Mesodermal cell (in vitro differentiated cells): ENCODE measurements around the gene PHACTR1.

Experiments
- H3K27ac ChIP-seq: 2 replicates; pipeline ENCODE4 v1.7.0; 2013; ENCODE audit warnings: mild to moderate bottlenecking, low read depth, low read length, moderate library complexity; ENCODE audit not compliant: severe bottlenecking
- H3K36me3 ChIP-seq: 2 replicates; pipeline ENCODE4 v1.7.1; 2013; ENCODE audit warnings: mild to moderate bottlenecking, low read length, moderate library complexity; ENCODE audit not compliant: control insufficient read depth, insufficient read depth
- H3K4me1 ChIP-seq: one replicate; pipeline ENCODE4 v1.7.1; 2013; ENCODE audit warnings: mild to moderate bottlenecking, low read length; ENCODE audit not compliant: insufficient read depth, control insufficient read depth, poor library complexity, severe bottlenecking
- H3K4me3 ChIP-seq: 2 replicates; pipeline ENCODE4 v1.7.0; 2013; ENCODE audit warnings: low read length, control low read depth, mild to moderate bottlenecking; ENCODE audit not compliant: insufficient read depth, poor library complexity, severe bottlenecking; ENCODE audit errors: extremely low read depth
- H3K9me3 ChIP-seq: 2 replicates; pipeline ENCODE4 v1.7.1; 2013; ENCODE audit warnings: mild to moderate bottlenecking, low read length, moderate library complexity; ENCODE audit not compliant: control insufficient read depth
- WGBS, 2 experiments: methylation state at CpG; one replicate each; pipeline ENCODE4 v1.1.5; 2013; ENCODE audit warnings: missing lambda C conversion rate in 2 of 2; ENCODE audit not compliant: insufficient coverage in 2 of 2; 5-methylcytosine and 5-hydroxymethylcytosine counted together

Gene PHACTR1

GRCh38 chr6:13252790-13253189 lies 536.2 kb downstream of the PHACTR1 start:
- Histone ChIP-seq H3K9me3 (peaks cover 5% of the 10 kb centered on the region), H3K36me3 (no peaks in the 10 kb centered on the region), H3K27ac (no peak overlapping the region), H3K4me3 (no peak overlapping the region), H3K4me1 (peaks cover 11% of the 10 kb centered on the region)
- 90 to 100% methylated on average over 1 to 3 of the region's 5 CpGs for WGBS, 2 experiments

GRCh38 chr6:13253272-13253671 lies 536.7 kb downstream of the PHACTR1 start:
- H3K36me3 ChIP-seq, result no peaks in the 10 kb centered on the region
- 91 to 100% methylated on average over 1 of the region's 1 CpG for WGBS, 2 experiments
- H3K4me3 ChIP-seq, result no peak overlapping the region
- H3K4me1 ChIP-seq, result peaks cover 6% of the 10 kb centered on the region
- H3K27ac ChIP-seq, result no peak overlapping the region
- H3K9me3 ChIP-seq, result peaks cover 5% of the 10 kb centered on the region

- 85 to 100% methylated on average over 1 to 2 of the region's 2 CpGs for WGBS, 2 experiments
- Histone ChIP-seq H3K4me3 (no peak overlapping the region), H3K9me3 (peaks cover 5% of the 10 kb centered on the region), H3K36me3 (no peaks in the 10 kb centered on the region), H3K27ac (no peak overlapping the region), H3K4me1 (no peaks in the 10 kb centered on the region)
These were observed 539.9 kb downstream of the PHACTR1 start for GRCh38 chr6:13256266-13257001.

- WGBS, 2 experiments, result 100% methylated on average over 1 of the region's 3 CpGs
- Histone ChIP-seq H3K4me3 (no peak overlapping the region), H3K36me3 (no peaks in the 10 kb centered on the region), H3K27ac (no peak overlapping the region), H3K4me1 (no peaks in the 10 kb centered on the region), H3K9me3 (peaks cover 5% of the 10 kb centered on the region)
These were observed 542.8 kb downstream of the PHACTR1 start for GRCh38 chr6:13259393-13259792.

- Histone ChIP-seq H3K9me3 (peaks cover 5% of the 10 kb centered on the region), H3K4me1 (no peaks in the 10 kb centered on the region), H3K27ac (no peak overlapping the region), H3K4me3 (no peak overlapping the region), H3K36me3 (no peaks in the 10 kb centered on the region)
- 87 to 93% methylated on average over 3 to 4 of the region's 7 CpGs for WGBS, 2 experiments
These were observed 543.6 kb downstream of the PHACTR1 start for GRCh38 chr6:13260101-13260598.

GRCh38 chr6:13260831-13261230 lies 544.3 kb downstream of the PHACTR1 start:
- no peak overlapping the region for H3K27ac ChIP-seq
- H3K9me3 ChIP-seq, result peaks cover 5% of the 10 kb centered on the region
- WGBS, 2 experiments, result 93 to 97% methylated on average over 3 to 4 of the region's 5 CpGs
- no peak overlapping the region for H3K4me3 ChIP-seq
- H3K4me1 ChIP-seq, result no peaks in the 10 kb centered on the region
- no peaks in the 10 kb centered on the region for H3K36me3 ChIP-seq

- WGBS, 2 experiments, result 86 to 100% methylated on average over 1 of the region's 1 CpG
- Histone ChIP-seq H3K27ac (no peak overlapping the region), H3K4me1 (no peaks in the 10 kb centered on the region), H3K36me3 (no peaks in the 10 kb centered on the region), H3K9me3 (peaks cover 4% of the 10 kb centered on the region), H3K4me3 (no peak overlapping the region)
These were observed 545.0 kb downstream of the PHACTR1 start for GRCh38 chr6:13261464-13261994.

GRCh38 chr6:13262302-13263230 lies 546.0 kb downstream of the PHACTR1 start:
- no peak overlapping the region for H3K4me3 ChIP-seq
- no CpG with 5 or more reads among the region's 1 CpG for WGBS, 2 experiments
- peaks cover 7% of the 10 kb centered on the region for H3K9me3 ChIP-seq
- no peaks in the 10 kb centered on the region for H3K36me3 ChIP-seq
- H3K27ac ChIP-seq, result no peak overlapping the region
- no peaks in the 10 kb centered on the region for H3K4me1 ChIP-seq

- peaks cover 4% of the 10 kb centered on the region for H3K4me1 ChIP-seq
- no peaks in the 10 kb centered on the region for H3K36me3 ChIP-seq
- no peak overlapping the region for H3K27ac ChIP-seq
- no peak overlapping the region for H3K4me3 ChIP-seq
- peaks cover 7% of the 10 kb centered on the region for H3K9me3 ChIP-seq
- 100% methylated on average over 2 to 5 of the region's 6 CpGs for WGBS, 2 experiments
These were observed 547.1 kb downstream of the PHACTR1 start for GRCh38 chr6:13263669-13264068.

- no peak overlapping the region for H3K27ac ChIP-seq
These were observed 550.6 kb downstream of the PHACTR1 start for GRCh38 chr6:13267142-13267651.

More at GRCh38 chr6:13267142-13267651, 550.6 kb downstream of the PHACTR1 start:
- 90 to 100% methylated on average over 1 to 2 of the region's 2 CpGs for WGBS, 2 experiments
- Histone ChIP-seq H3K9me3 (peaks cover 7% of the 10 kb centered on the region), H3K36me3 (no peaks in the 10 kb centered on the region), H3K4me1 (peaks cover 10% of the 10 kb centered on the region), H3K4me3 (no peak overlapping the region)
